ENCODE data around the gene SLF2. TPM values are rescaled to one million over a fixed set of nuclear protein-coding genes. Genes with fewer than 3 reads are reported as not detected.
A peak's percentile ranks its signal among the peaks of the same experiment; 100 is the strongest.

The SLF2 gene
- total and polyA plus RNA-seq, 2 of the 8 experiments (the other 6 are each of a cell fraction or from before 2014, with no cell fraction given) = 5.5 to 20.9 TPM

- no peak overlapping the region; the same call in 1 of the 2 replicates for H2AK5ac ChIP-seq (ENCODE audit: low read depth, low read length)
- H4K91ac ChIP-seq (replicated peaks; ENCODE audit: insufficient read length, low read length) = no peak overlapping the region
- H4K20me1 ChIP-seq (replicated peaks in 1 of 2; ENCODE audit: control insufficient read depth in 1 of 2, insufficient read depth in 2 of 2, low read length in 2 of 2) = peaks cover 0 to 2% of the 10 kb centered on the region in 2 experiments
- no peak overlapping the region for H3K56ac ChIP-seq (replicated peaks; ENCODE audit: insufficient read length, low read depth, low read length)
- no peak for FAIRE-seq
- no peak overlapping the region for H3K27ac ChIP-seq (ENCODE audit: low read depth, low read length)
- no peak overlapping the region for H2BK12ac ChIP-seq (ENCODE audit: low read depth, low read length)
- H3K4me1 ChIP-seq (replicated peaks in 1 of 4; ENCODE audit: control insufficient read depth in 3 of 4, insufficient read depth in 4 of 4, low read length in 3 of 4) = peaks cover 0 to 12% (median 7%) of the 10 kb centered on the region in 4 experiments; a peak in 5 of 7 replicates
- H3K4ac ChIP-seq (replicated peaks; ENCODE audit: insufficient read length, low read depth, low read length) = no peak overlapping the region
- no peak overlapping the region; a peak in 1 of 4 replicates for H3K4me2 ChIP-seq (ENCODE audit: insufficient read depth in 1 of 2, low read depth in 2 of 2, low read length in 2 of 2)
- H4K8ac ChIP-seq (ENCODE audit: extremely low read depth, insufficient read depth, low read length) = no peak overlapping the region
- H2BK120ac ChIP-seq (replicated peaks; ENCODE audit: low read depth, low read length) = no peak overlapping the region
- no peaks in the 10 kb centered on the region for H3K79me2 ChIP-seq (ENCODE audit: control insufficient read depth in 1 of 2, insufficient read depth in 2 of 2, low read length in 2 of 2)
- ChIA-PET CTCF (ENCODE audit: partially characterized antibody) (interaction anchor here (0.6 to 10.6 kb wide), 29 partner anchors 8 to 334 kb away, joined by 3 to 110 read pairs (median 6); partner anchors contain the start of gene PAX2), POLR2A (ENCODE audit: partially characterized antibody) (interaction anchor here (6.6 kb wide), 1 partner anchor 311 kb away, joined by 29 read pairs; no protein-coding TSS in a partner anchor)
- 0 out of 2 replicates have a peak overlapping the region, but pooled peaks have one; percentile 23 for H2BK20ac ChIP-seq (ENCODE audit: low read length)
- no peak overlapping the region for H4K5ac ChIP-seq (ENCODE audit: insufficient read length, low read depth, low read length)
- H2BK15ac ChIP-seq (ENCODE audit: low read length) = no peak overlapping the region
- H3K4me3 ChIP-seq (ENCODE audit: extremely low read depth in 1 of 4, insufficient read depth in 2 of 4, low read depth in 3 of 4, low read length in 4 of 4) = no peak overlapping the region
- WGBS, 2 experiments (ENCODE audit: extremely low coverage in 1 of 2, insufficient coverage in 1 of 2, insufficient read length in 1 of 2, insufficient replicate concordance in 2 of 2, low coverage in 1 of 2, low lambda C conversion rate in 2 of 2, missing lambda C conversion rate in 1 of 2) = 69% methylated on average over 6 of the region's 7 CpGs; no CpG with 5 or more reads in 1 of the 2 experiments
- DNase-seq (ENCODE audit: low read depth in 1 of 2, low spot score in 2 of 2) = no peak
- H3K27me3 ChIP-seq (replicated peaks in 1 of 4; ENCODE audit: control insufficient read depth in 3 of 4, extremely low read depth in 1 of 4, insufficient read depth in 3 of 4, low read length in 3 of 4) = peaks cover 0 to 21% (median 10%) of the 10 kb centered on the region in 4 experiments; a peak in 6 of 7 replicates
- H2AFZ ChIP-seq (ENCODE audit: low read length) = no peak overlapping the region
- H3K18ac ChIP-seq (ENCODE audit: extremely low read depth, low read length) = no peak overlapping the region; the same call in 1 of the 2 replicates
- no peaks in the 10 kb centered on the region for H3K9me3 ChIP-seq (ENCODE audit: insufficient read depth in 2 of 2, low read depth in 1 of 2, low read length in 1 of 2)
- H3K23me2 ChIP-seq (ENCODE audit: low read depth, low read length) = no peaks in the 10 kb centered on the region; the same call in 1 of the 2 replicates
- no peaks in the 10 kb centered on the region for H3K36me3 ChIP-seq (ENCODE audit: control insufficient read depth in 2 of 4, insufficient read depth in 4 of 4, low read length in 3 of 4)
- no peak overlapping the region; a peak in 1 of 7 replicates for H3K9ac ChIP-seq (replicated peaks in 1 of 4; ENCODE audit: extremely low read depth in 1 of 4, low read depth in 3 of 4, low read length in 3 of 4)
- H3K79me1 ChIP-seq (ENCODE audit: low read depth, low read length) = no peaks in the 10 kb centered on the region
- H2BK5ac ChIP-seq (ENCODE audit: low read depth, low read length) = no peak overlapping the region
- H3K14ac ChIP-seq (ENCODE audit: insufficient read length) = no peak overlapping the region
- no peak overlapping the region for H3K23ac ChIP-seq (ENCODE audit: insufficient read length)
- TF ChIP-seq EP300 (IDR thresholded peaks at IDR 0.05; ENCODE audit: borderline replicate concordance in 1 of 2, low read depth in 2 of 2, low read length in 2 of 2) (no peak), GTF2F1 (IDR thresholded peaks at IDR 0.05; ENCODE audit: borderline replicate concordance, low read depth, low read length) (no peak), SIRT6 (IDR thresholded peaks at IDR 0.05; ENCODE audit: low read length) (no peak), SUZ12 (IDR thresholded peaks at IDR 0.05; ENCODE audit: low read length) (no peak), ZNF274 (IDR thresholded peaks at IDR 0.05; ENCODE audit: borderline replicate concordance, extremely low read depth, low read length) (no peak), EGR1 (IDR thresholded peaks at IDR 0.05; ENCODE audit: borderline replicate concordance, low read depth, low read length) (no peak), CHD2 (IDR thresholded peaks at IDR 0.05; ENCODE audit: low read length) (no peak), FOSL1 (IDR thresholded peaks at IDR 0.05; ENCODE audit: insufficient read depth, low read depth, low read length) (no peak), SAP30 (IDR thresholded peaks at IDR 0.05; ENCODE audit: insufficient read depth, insufficient replicate concordance, low read length) (no peak)
- TF ChIP-seq, protein P1, sequence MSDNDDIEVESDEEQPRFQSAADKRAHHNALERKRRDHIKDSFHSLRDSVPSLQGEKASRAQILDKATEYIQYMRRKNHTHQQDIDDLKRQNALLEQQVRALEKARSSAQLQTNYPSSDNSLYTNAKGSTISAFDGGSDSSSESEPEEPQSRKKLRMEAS (IDR thresholded peaks at IDR 0.05) = no peak
- TF ChIP-seq, protein P2, sequence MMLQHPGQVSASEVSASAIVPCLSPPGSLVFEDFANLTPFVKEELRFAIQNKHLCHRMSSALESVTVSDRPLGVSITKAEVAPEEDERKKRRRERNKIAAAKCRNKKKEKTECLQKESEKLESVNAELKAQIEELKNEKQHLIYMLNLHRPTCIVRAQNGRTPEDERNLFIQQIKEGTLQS (IDR thresholded peaks at IDR 0.05; ENCODE audit: insufficient read depth, low read depth, low read length) = no peak
Observed at GRCh38 chr10:100873146-100873826, 39.5 kb upstream of the SLF2 start.
